Neuronal stem cell (in vitro differentiated cells): Measurements from ENCODE around the gene ISL2.

Experiments
- DNase-seq: peaks from one replicate; pipeline ENCODE4 v3.0.0-alpha.2; 2013; ENCODE audit warnings: low spot score
- H2AFZ ChIP-seq: one replicate; pipeline ENCODE4 v1.6.1; 2013; ENCODE audit warnings: mild to moderate bottlenecking, low read length, inconsistent platforms
- H2AK5ac ChIP-seq: 2 replicates; pipeline ENCODE4 v1.6.1; 2013; ENCODE audit warnings: low read depth, mild to moderate bottlenecking, inconsistent platforms, low read length, moderate library complexity, mixed read lengths
- H2BK120ac ChIP-seq: 2 replicates; pipeline ENCODE4 v1.6.1; 2013; ENCODE audit warnings: low read depth, mild to moderate bottlenecking, inconsistent platforms, low read length, moderate library complexity, mixed read lengths
- H2BK12ac ChIP-seq: one replicate; pipeline ENCODE4 v1.6.1; 2013; ENCODE audit warnings: low read length, inconsistent platforms
- H2BK15ac ChIP-seq: 2 replicates; pipeline ENCODE4 v1.6.1; 2013; ENCODE audit warnings: mild to moderate bottlenecking, low read length, inconsistent platforms, mixed read lengths
- H2BK5ac ChIP-seq: one replicate; pipeline ENCODE4 v1.6.1; 2013; ENCODE audit warnings: inconsistent platforms, mild to moderate bottlenecking, low read length, moderate library complexity
- H3K14ac ChIP-seq: one replicate; pipeline ENCODE4 v1.6.1; 2013; ENCODE audit warnings: low read length, inconsistent platforms
- H3K18ac ChIP-seq: 2 replicates; pipeline ENCODE4 v1.6.1; 2013; ENCODE audit warnings: low read length, inconsistent platforms
- H3K23ac ChIP-seq: 2 replicates; pipeline ENCODE4 v1.6.1; 2013; ENCODE audit warnings: low read depth, mild to moderate bottlenecking, mixed read lengths, low read length, inconsistent platforms; ENCODE audit not compliant: poor library complexity
- H3K27ac ChIP-seq: replicated peaks from 3 replicates; pipeline ENCODE4 v1.5.1; 2013; ENCODE audit warnings: low read length, inconsistent platforms
- H3K27me3 ChIP-seq, 3 experiments: 2 replicates each; pipeline ENCODE4 v1.6.1; 2013; ENCODE audit warnings: low read length in 3 of 3, mild to moderate bottlenecking in 2 of 3, inconsistent platforms in 1 of 3, low read depth in 1 of 3, mixed read lengths in 1 of 3, moderate library complexity in 1 of 3; ENCODE audit not compliant: control insufficient read depth in 3 of 3, insufficient read depth in 3 of 3
- H3K36me3 ChIP-seq, 2 donors: replicated peaks in 1 of 2; 2 replicates each; pipeline ENCODE4 v1.6.1; 2013; ENCODE audit warnings: low read length in 2 of 2; ENCODE audit not compliant: control insufficient read depth in 2 of 2, insufficient read depth in 2 of 2
- H3K4ac ChIP-seq: 2 replicates; pipeline ENCODE4 v1.6.1; 2013; ENCODE audit warnings: inconsistent platforms, mild to moderate bottlenecking, low read length, moderate library complexity
- H3K4me1 ChIP-seq, 2 donors: 1 replicate in 1 of 2; 2 replicates in 1 of 2; pipeline ENCODE4 v1.6.1; 2013; ENCODE audit warnings: low read length in 2 of 2, low read depth in 1 of 2; ENCODE audit not compliant: control insufficient read depth in 2 of 2, insufficient read depth in 1 of 2
- H3K4me2 ChIP-seq: one replicate; pipeline ENCODE4 v1.6.1; 2013; ENCODE audit warnings: mild to moderate bottlenecking, low read length, inconsistent platforms; ENCODE audit not compliant: insufficient read depth, poor library complexity, severe bottlenecking
- H3K4me3 ChIP-seq, 2 donors: 2 replicates each; pipeline ENCODE4 v1.5.1; 2013; ENCODE audit warnings: low read length in 2 of 2, mild to moderate bottlenecking in 2 of 2, inconsistent platforms in 1 of 2, moderate library complexity in 1 of 2
- H3K79me1 ChIP-seq: one replicate; pipeline ENCODE4 v1.6.1; 2013; ENCODE audit warnings: low read depth, mild to moderate bottlenecking, inconsistent platforms, low read length, moderate library complexity
- H3K9ac ChIP-seq: one replicate; pipeline ENCODE4 v1.6.1; 2013; ENCODE audit warnings: mild to moderate bottlenecking, low read depth, low read length, inconsistent platforms; ENCODE audit not compliant: poor library complexity
- H3K9me3 ChIP-seq, 2 donors: replicated peaks in 1 of 2; 2 replicates each; pipeline versions ENCODE3 to v1.6.1; 2013; ENCODE audit warnings: low read length in 2 of 2, mild to moderate bottlenecking in 2 of 2, inconsistent platforms in 1 of 2, low read depth in 1 of 2, mixed read lengths in 1 of 2, moderate library complexity in 1 of 2; ENCODE audit not compliant: control insufficient read depth in 2 of 2, insufficient read depth in 1 of 2
- H4K8ac ChIP-seq: one replicate; pipeline ENCODE4 v1.6.1; 2013; ENCODE audit warnings: low read depth, mild to moderate bottlenecking, inconsistent platforms, low read length, moderate library complexity
- H4K91ac ChIP-seq: one replicate; pipeline ENCODE4 v1.6.1; 2013; ENCODE audit warnings: low read length, low read depth, mild to moderate bottlenecking, inconsistent platforms; ENCODE audit not compliant: poor library complexity
- WGBS, 2 donors: extraction: QIAGEN DNeasy Blood & Tissue Kit; methylation state at CpG; one replicate each; pipeline ENCODE4 v1.1.7; 2013; ENCODE audit warnings: missing lambda C conversion rate in 2 of 2, mixed read lengths in 1 of 2; ENCODE audit not compliant: insufficient read length in 2 of 2, insufficient replicate concordance in 1 of 2; ENCODE audit errors: extremely low coverage in 2 of 2; 5-methylcytosine and 5-hydroxymethylcytosine counted together

Gene ISL2

GRCh38 chr15:76381366-76381765, 44.8 kb downstream of the ISL2 start:
- no CpG with 5 or more reads among the region's 4 CpGs for WGBS, 2 donors

GRCh38 chr15:76382987-76383728, 46.6 kb downstream of the ISL2 start:
- Histone ChIP-seq H3K14ac (no peak overlapping the region), H2AK5ac (no peak overlapping the region), H3K36me3 (no peaks in the 10 kb centered on the region), H2BK5ac (no peak overlapping the region), H3K9ac (no peak overlapping the region), H3K18ac (no peak overlapping the region), H4K91ac (no peak overlapping the region), H3K4me3 (no peak overlapping the region), H3K23ac (no peak overlapping the region), H3K4me2 (no peak overlapping the region), H3K4me1 (no peaks in the 10 kb centered on the region), H2BK120ac (no peak overlapping the region), H4K8ac (no peak overlapping the region), H3K27ac (no peak overlapping the region), H2BK15ac (no peak overlapping the region), H2AFZ (no peak overlapping the region), H3K79me1 (no peaks in the 10 kb centered on the region), H2BK12ac (no peak overlapping the region), H3K9me3 (no peaks in the 10 kb centered on the region), H3K27me3 (no peaks in the 10 kb centered on the region), H3K4ac (no peak overlapping the region)
- no CpG with 5 or more reads among the region's 2 CpGs for WGBS, 2 donors
- no peak for DNase-seq

More at GRCh38 chr15:76381366-76381765, 44.8 kb downstream of the ISL2 start:
- Histone ChIP-seq H3K36me3 (no peaks in the 10 kb centered on the region), H3K4me2 (no peak overlapping the region), H2BK120ac (no peak overlapping the region), H2BK15ac (no peak overlapping the region), H3K9ac (no peak overlapping the region), H4K91ac (no peak overlapping the region), H3K23ac (no peak overlapping the region), H3K4me3 (no peak overlapping the region), H2BK5ac (no peak overlapping the region), H3K4ac (no peak overlapping the region), H2BK12ac (no peak overlapping the region), H3K79me1 (no peaks in the 10 kb centered on the region), H3K9me3 (no peaks in the 10 kb centered on the region), H3K4me1 (peaks cover 2 to 7% of the 10 kb centered on the region in 2 donors), H3K27ac (no peak overlapping the region), H4K8ac (no peak overlapping the region), H3K14ac (no peak overlapping the region), H3K27me3 (no peaks in the 10 kb centered on the region), H3K18ac (no peak overlapping the region), H2AFZ (no peak overlapping the region), H2AK5ac (no peak overlapping the region)
- no peak for DNase-seq

GRCh38 chr15:76384409-76384808, 47.8 kb downstream of the ISL2 start:
- H3K79me1 ChIP-seq = no peaks in the 10 kb centered on the region
- H3K4ac ChIP-seq = no peak overlapping the region
- H2AFZ ChIP-seq = no peak overlapping the region
- H3K36me3 ChIP-seq = no peaks in the 10 kb centered on the region
- no peak overlapping the region for H3K18ac ChIP-seq
- H3K14ac ChIP-seq = no peak overlapping the region
- H2BK15ac ChIP-seq = no peak overlapping the region
- no CpG with 5 or more reads among the region's 2 CpGs for WGBS, 2 donors
- no peaks in the 10 kb centered on the region for H3K9me3 ChIP-seq
- no peak overlapping the region for H2BK12ac ChIP-seq
- no peak overlapping the region for H2BK5ac ChIP-seq
- no peak overlapping the region for H3K4me2 ChIP-seq
- H2BK120ac ChIP-seq = no peak overlapping the region
- no peaks in the 10 kb centered on the region for H3K4me1 ChIP-seq
- no peak overlapping the region for H4K91ac ChIP-seq
- H3K27me3 ChIP-seq = no peaks in the 10 kb centered on the region
- DNase-seq = no peak
- H3K27ac ChIP-seq = no peak overlapping the region
- no peak overlapping the region for H3K23ac ChIP-seq
- no peak overlapping the region for H2AK5ac ChIP-seq
- H3K4me3 ChIP-seq = no peak overlapping the region
- H3K9ac ChIP-seq = no peak overlapping the region
- no peak overlapping the region for H4K8ac ChIP-seq

GRCh38 chr15:76386178-76386577, 49.6 kb downstream of the ISL2 start:
- Histone ChIP-seq H2BK15ac (no peak overlapping the region), H3K14ac (no peak overlapping the region), H3K36me3 (no peaks in the 10 kb centered on the region), H3K18ac (no peak overlapping the region), H3K4me2 (no peak overlapping the region), H3K9me3 (no peaks in the 10 kb centered on the region), H3K27ac (no peak overlapping the region), H2BK120ac (no peak overlapping the region), H3K4ac (no peak overlapping the region), H3K4me1 (no peaks in the 10 kb centered on the region), H3K23ac (no peak overlapping the region), H2BK12ac (no peak overlapping the region), H2AFZ (no peak overlapping the region), H2AK5ac (no peak overlapping the region), H3K27me3 (no peaks in the 10 kb centered on the region), H3K4me3 (no peak overlapping the region), H3K79me1 (no peaks in the 10 kb centered on the region), H4K8ac (no peak overlapping the region), H4K91ac (no peak overlapping the region), H2BK5ac (no peak overlapping the region), H3K9ac (no peak overlapping the region)
- DNase-seq = no peak
- no CpG with 5 or more reads among the region's 2 CpGs for WGBS, 2 donors
